Bone marrow (tissue), 2 donors: ENCODE data around the gene PRR5L.

Experiments
- DNase-seq, 2 donors: peaks; one replicate each; lab custom pipeline; 2025; lab: John Stamatoyannopoulos, UW

Gene PRR5L

DNA sequence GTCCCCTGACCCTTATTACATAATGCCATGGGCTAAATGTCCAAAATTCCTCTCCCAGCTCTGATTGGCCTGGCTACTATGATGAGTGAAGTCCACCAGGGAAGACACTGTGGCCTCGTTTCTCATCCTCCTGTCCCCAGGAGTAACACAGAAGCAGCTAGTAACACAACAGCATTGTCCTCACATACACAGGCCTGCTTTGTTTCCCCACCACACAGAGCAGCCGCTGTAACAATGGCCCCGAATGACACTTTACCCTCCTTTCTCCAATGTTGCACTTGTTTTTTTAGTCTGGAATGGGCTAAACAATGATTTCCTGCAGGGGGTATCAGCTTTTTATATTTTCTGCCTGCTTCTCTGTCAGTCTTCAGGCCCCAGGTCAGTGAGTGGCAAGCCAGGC is at the start of gene PRR5L:
Gene PRR5L, plus strand, starts transcription at position 363 of the 400 bp plus-strand sequence. CDS start 104,834 bp downstream, outside the sequence.
- no peak for DNase-seq

GRCh38 chr11:36247493-36247892 is 48.6 kb upstream of the PRR5L start:
- DNase-seq, result no peak

- DNase-seq, result no peak
Measured at GRCh38 chr11:36248436-36248835, 47.7 kb upstream of the PRR5L start.

- DNase-seq, result no peak
Measured at GRCh38 chr11:36249246-36249645, 46.8 kb upstream of the PRR5L start.

GRCh38 chr11:36251823-36252222 is 44.3 kb upstream of the PRR5L start:
- no peak for DNase-seq

DNA sequence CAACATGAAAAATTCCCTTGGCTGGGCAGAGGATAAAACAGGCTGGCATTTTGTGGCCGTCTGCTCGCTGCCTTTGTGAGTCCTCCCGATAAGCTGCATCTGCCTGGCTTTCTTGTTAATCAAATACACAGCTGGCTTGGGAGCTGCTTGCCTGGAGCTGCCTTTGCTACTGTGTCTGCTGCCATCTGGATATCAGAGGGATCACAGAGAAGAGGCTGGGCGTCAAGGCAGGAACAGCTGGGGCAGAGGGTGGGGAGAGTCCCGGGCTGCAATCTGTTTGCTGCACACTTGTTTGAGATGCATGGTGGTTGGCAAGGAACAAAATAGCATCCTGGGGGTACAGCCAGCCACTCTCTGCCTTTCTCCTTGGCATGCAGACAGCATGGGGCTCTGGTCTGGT is 42.9 kb upstream of the PRR5L start:
- no peak for DNase-seq

- DNase-seq, result no peak
Measured at GRCh38 chr11:36254713-36255112, 41.4 kb upstream of the PRR5L start.

- no peak for DNase-seq
Measured at GRCh38 chr11:36257351-36257750, 38.7 kb upstream of the PRR5L start.

- peak; percentile 3 to 56 for DNase-seq
Measured at GRCh38 chr11:36258730-36259360, 37.2 kb upstream of the PRR5L start.

DNA sequence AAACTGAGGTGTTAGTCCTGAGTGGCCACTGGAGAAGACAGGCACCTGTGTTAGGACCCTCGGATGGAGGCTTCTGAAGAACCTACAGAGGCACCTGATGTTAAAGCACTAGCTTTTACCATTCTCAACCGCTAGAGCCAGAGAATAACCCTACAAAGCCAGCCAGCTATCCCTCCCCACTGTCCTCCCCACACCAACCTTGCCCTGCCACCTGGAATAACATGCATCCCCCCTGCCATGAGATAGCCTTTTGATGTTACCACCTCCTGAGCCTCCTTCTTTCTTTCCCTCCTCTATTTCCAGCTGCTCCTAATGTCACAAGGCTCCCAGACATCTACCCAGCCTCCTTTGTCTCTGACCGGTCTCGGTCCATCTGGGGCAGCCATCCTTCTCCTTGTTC is 35.0 kb upstream of the PRR5L start:
- DNase-seq, result no peak

DNA sequence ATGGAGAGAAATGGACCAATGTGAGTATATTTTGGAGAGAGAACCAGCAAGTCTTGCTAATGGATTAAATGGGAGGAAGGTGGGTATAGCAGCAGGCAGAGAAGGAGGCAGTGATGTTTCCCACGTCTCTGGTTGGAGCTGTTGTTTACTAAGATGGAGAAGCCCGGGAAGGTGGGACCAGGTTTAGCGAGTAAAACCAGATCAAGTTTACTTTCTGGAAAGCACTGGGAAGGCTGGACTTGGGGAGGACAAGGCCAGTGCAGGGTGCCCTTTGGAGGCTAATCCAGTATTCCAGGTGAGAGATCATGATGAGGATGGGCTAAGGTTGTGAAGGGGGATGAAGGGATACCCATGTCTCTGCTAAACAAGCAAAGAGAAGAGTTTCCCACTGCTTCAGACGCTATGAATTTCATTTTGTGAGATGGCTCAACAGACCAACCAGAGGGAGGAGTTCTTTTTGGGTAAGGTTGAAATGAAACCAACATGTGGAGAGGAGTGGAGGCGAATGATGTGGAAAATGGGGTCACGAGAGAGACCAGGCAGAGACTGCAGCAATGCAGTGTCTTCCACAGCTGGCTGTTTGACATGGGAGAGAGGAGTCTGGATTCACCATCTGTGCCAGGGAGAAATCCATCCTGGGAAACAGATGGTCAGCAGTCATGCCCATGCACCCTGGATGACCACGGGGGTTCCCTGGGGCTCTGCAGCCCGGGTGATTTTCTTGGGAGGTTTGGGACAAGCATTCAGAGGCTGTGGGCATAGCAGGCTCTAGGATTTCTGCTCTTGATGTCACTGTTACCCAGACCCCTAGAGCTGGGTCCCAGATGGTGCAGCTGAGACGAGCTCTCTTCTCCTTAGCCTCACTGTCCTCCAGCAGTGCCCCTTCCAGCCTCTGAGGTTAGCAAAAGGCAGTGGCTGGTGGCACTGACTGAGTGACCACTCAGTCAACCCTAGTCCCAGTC is 31.8 kb upstream of the PRR5L start:
- no peak for DNase-seq

DNA sequence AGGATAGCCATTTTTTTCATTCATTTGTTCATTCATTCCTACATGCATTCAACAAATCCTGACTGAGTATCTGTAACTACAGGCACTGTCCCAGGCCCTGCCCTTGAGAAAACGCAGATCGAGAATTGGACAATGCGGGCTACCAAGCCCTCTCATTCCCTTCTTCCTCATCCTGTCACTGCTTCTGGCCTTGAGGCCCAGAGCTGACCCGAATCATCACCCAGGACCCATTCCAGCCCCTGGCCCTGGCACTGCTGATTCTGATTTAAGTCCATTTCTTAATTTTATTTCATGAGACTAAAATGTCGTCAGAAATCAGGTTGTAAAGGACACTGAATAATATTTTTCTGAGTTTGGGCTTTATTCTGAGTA is 31.1 kb upstream of the PRR5L start:
- DNase-seq, result no peak

DNA sequence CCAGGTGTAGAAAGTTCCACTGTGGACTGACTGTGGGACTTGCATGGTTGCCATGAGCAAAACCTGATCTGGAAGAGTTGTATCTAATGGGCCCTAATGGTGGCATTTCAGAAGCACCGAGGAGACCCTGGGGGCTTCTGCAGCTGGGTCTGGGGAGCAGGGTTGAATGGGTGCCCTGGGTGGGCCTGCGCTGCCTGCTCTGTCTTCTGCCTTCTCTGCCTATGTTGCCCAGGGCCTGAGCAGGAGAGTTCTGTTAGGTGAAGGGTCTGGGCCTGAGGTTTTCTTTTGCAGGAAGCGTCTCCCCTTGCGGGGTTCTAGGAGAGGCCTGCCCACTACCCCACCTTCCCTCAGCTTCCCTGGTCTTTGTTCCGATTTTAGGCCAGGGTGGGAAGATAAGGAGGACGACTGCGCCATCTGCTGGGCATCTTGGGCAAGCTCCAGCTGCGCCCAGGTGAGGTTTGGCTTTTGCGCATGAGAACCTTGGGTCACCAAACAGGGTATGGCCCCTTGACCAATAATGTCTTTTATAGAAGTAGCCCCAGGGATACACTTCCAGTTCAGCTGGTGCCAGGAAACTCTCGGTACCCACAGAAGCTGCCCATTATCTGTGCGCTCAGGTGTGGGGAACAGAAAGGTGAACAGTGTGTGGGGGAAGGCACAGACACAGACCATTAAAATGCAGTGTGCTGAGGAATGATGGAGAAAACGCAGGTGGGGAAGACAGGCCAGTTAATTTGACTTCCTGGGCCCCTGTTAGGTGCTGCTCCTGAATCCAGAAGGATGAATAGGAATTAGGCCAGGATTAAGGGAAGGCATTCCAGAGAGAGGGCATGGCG is 30.1 kb upstream of the PRR5L start:
- peak; percentile 20 to 26 for DNase-seq

GRCh38 chr11:36266767-36267166 is 29.3 kb upstream of the PRR5L start:
- no peak for DNase-seq

DNA sequence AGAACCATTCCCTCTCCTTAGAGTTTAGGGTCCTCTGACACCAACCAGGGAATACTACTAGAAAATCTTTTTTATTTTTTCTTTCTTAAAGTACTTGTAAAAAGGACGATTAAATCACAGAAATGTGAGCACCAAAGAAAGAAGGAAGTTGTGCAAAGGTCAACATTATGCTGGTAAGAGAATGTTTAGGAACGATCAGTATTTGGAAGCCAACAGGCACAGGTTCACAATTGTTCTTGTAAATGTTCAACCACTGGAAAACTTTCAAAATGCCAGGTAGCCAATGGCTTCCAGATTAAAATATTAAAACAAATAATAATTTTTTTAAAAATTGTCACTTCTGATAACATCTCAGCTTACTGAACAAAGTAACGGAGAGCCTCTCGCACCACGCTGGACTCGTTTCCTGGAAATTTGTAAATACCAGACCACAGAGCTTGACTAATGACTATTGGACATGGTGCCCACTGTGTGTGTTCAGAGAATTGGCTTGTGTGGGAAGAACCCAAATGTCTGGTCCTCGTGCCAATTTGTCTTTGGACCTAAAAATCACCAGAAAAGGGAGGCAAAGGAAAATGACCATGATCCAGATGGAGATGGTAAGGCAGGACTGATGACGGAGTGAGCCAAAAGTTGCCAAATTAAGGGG is 27.6 kb upstream of the PRR5L start:
- DNase-seq, result no peak

DNA sequence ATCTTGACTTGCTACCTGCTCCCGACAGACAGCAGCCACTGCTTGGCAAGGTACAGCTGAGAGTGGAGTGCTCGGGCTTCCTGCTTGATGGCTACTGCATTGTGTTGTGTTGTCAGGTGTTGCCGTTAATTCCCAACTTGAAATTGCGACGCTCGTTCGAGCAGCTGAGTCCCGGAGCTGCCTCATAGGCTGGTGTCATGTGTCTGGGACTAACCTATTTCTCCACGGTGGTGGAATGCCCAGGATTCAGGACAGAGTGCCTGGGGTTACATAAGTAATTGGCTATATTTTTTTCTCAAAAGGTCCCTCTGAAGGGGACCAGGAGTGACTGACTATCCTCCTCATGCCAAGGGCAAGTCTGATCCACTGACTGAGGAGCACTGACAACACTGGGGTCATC is 25.4 kb upstream of the PRR5L start:
- DNase-seq, result no peak

DNA sequence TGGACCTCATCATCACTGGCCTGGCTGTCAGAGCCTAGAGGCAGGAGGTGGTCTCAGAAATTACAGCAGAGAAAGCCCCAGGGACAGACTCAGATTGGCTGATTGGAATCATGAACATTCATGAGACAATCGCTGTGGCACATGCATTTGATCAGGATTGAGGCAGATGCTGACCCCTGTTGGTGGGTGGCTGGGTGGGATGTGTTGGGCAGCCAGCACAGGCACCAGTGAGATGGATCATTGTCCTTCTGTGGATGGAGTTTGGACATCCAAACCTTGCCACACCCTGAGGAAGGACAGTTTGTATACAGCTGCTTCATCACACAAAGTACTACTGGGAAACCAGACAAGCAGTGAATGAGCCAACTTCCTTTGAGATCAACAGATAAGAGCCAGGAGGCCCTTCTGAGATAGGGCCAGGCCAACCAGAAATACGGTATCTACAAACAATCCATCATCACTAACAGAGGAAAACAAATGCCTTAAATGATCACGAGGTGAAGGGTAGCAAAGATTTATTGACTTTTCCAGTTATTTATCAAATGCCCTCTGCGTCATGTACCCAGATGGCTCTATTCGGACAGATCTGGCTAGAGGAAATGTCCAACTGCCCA is 24.2 kb upstream of the PRR5L start:
- no peak for DNase-seq

DNA sequence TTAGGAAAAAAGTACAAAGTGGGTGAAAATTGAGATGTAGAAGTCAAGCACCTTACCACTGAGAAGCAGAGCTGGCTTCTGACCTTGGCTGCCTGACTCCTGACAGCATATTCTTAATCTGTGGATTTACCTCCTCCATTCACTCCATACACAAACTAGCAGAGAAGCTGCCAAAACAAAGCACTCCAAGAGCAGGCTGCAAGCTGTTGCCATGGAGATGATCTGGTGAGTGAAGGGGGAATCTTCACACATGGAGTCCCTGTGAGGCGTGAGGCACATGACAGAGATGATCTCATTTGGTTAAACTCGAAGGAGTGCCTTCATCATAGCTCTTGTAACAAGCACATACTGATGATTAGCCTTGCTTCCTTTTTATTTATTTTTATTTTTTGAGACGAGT is 23.0 kb upstream of the PRR5L start:
- DNase-seq, result no peak

- no peak for DNase-seq
Measured at GRCh38 chr11:36274414-36274813, 21.7 kb upstream of the PRR5L start.

DNA sequence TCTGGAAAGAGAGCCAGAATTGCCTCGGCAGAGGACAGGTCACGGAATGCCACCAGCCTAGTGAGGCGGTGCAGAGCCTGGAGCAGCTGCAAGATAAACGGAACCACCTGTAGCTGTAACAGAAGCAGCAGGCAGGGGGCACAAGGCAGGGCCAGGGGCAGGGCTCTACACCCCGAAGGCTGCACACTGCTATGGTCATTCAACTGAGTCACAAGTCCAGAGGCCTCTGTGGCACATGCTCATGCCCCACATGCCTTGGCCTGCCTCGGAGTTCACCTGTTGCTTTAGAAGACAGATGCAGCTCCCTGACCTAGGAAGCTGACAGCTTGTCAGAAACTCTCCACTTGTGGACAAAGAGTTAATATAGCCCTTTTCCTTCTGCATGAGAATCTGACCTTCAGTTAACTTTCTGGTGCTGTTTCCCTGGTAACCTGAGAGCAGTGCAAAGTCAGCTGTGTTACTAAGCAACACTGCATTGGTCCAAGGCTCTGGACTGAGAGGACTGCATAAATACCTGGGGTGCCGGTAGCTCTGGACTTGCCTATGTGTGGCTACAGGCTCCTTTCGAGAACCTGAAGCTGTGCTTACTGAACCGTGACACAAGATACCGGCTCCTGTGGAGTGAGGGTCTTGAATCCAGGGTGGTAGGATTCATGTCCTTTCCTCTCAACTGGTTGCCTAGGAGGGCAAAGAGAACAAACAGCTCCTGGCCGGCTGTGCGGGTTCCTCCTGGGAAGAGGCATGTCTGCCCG is 17.4 kb upstream of the PRR5L start:
- DNase-seq, result no peak

- DNase-seq, result no peak
Measured at GRCh38 chr11:36280531-36280930, 15.6 kb upstream of the PRR5L start.
